ENCODE data around the gene RBBP8.
A peak's percentile ranks its signal among the peaks of the same experiment; 100 is the strongest.

Gene RBBP8

GRCh38 chr18:22912149-22912548, 21.0 kb upstream of the RBBP8 start:
- H3K4me3 ChIP-seq (ENCODE audit: low read depth, low read length): no peak overlapping the region
- no peak for DNase-seq (ENCODE audit: low read depth)
- in situ Hi-C loops (cut with HindIII; ENCODE audit: low sequenced_read_pairs): no loop called here
- no peak for TF ChIP-seq CTCF (IDR thresholded peaks at IDR 0.05; ENCODE audit: low read depth, low read length, missing control alignments)

GRCh38 chr18:22912835-22913234, 20.3 kb upstream of the RBBP8 start:
- no peak for TF ChIP-seq CTCF (IDR thresholded peaks at IDR 0.05; ENCODE audit: low read depth, low read length, missing control alignments)
- DNase-seq (ENCODE audit: low read depth): no peak
- in situ Hi-C loops (cut with HindIII; ENCODE audit: low sequenced_read_pairs): no loop called here
- no peak overlapping the region for H3K4me3 ChIP-seq (ENCODE audit: low read depth, low read length)

- H3K4me3 ChIP-seq (ENCODE audit: low read depth, low read length): no peak overlapping the region
- no peak for DNase-seq (ENCODE audit: low read depth)
- no peak for TF ChIP-seq CTCF (IDR thresholded peaks at IDR 0.05; ENCODE audit: low read depth, low read length, missing control alignments)
- in situ Hi-C loops (cut with HindIII; ENCODE audit: low sequenced_read_pairs): no loop called here
Observed at GRCh38 chr18:22913861-22914260, 19.3 kb upstream of the RBBP8 start.

GRCh38 chr18:22914633-22915032, 18.5 kb upstream of the RBBP8 start:
- in situ Hi-C loops (cut with HindIII; ENCODE audit: low sequenced_read_pairs): no loop called here
- TF ChIP-seq CTCF (IDR thresholded peaks at IDR 0.05; ENCODE audit: low read depth, low read length, missing control alignments): no peak
- no peak overlapping the region for H3K4me3 ChIP-seq (ENCODE audit: low read depth, low read length)
- DNase-seq (ENCODE audit: low read depth): no peak

GRCh38 chr18:22915337-22915736, 17.8 kb upstream of the RBBP8 start:
- TF ChIP-seq CTCF (IDR thresholded peaks at IDR 0.05; ENCODE audit: low read depth, low read length, missing control alignments): no peak
- no peak for DNase-seq (ENCODE audit: low read depth)
- in situ Hi-C loops (cut with HindIII; ENCODE audit: low sequenced_read_pairs): no loop called here
- H3K4me3 ChIP-seq (ENCODE audit: low read depth, low read length): no peak overlapping the region

- peak; percentile 29 for DNase-seq (ENCODE audit: low read depth)
- TF ChIP-seq CTCF (IDR thresholded peaks at IDR 0.05; ENCODE audit: low read depth, low read length, missing control alignments): no peak
- in situ Hi-C loops (cut with HindIII; ENCODE audit: low sequenced_read_pairs): no loop called here
- no peak overlapping the region for H3K4me3 ChIP-seq (ENCODE audit: low read depth, low read length)
Observed at GRCh38 chr18:22921772-22922171, 11.4 kb upstream of the RBBP8 start.

GRCh38 chr18:22924589-22924988, 8.5 kb upstream of the RBBP8 start:
- no peak overlapping the region for H3K4me3 ChIP-seq (ENCODE audit: low read depth, low read length)
- in situ Hi-C loops (cut with HindIII; ENCODE audit: low sequenced_read_pairs): no loop called here
- DNase-seq (ENCODE audit: low read depth): no peak
- no peak for TF ChIP-seq CTCF (IDR thresholded peaks at IDR 0.05; ENCODE audit: low read depth, low read length, missing control alignments)
